HG03060 (cell line): Measurements from ENCODE around the gene SMPD1.

Experiments
- ATAC-seq: cut with Tn5 transposase; IDR thresholded peaks from one replicate; pipeline ENCODE4 v1.9.1; 2021; ENCODE audit warnings: low read depth, moderate number of reproducible peaks; ENCODE audit not compliant: unreplicated experiment

SMPD1 gene

GRCh38 chr11:6389905-6390717 lies at the start of gene SMPD1:
Gene SMPD1 (plus strand): TSS chr11:6390474. CDS start chr11:6390599, 125 bp downstream.
- ATAC-seq: peak; percentile 85

DNA sequence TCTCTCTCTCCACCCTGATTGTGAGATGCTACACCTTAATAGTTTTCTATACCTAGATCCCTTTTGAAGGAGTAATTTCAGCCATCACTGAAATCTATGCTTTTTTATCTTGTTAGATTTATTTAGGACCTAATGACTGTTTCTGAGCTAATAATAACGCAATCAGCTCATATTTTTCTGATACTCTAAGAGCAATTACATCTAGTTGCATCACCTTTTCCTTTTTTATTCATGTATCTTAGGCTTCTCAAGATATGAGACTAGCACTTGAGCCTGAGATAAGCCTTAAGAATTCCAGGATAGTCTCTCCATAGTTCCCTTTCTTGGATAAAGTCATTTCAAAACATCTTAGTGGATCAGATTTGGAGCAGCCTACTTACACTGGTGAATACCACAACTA lies 44.9 kb upstream of the SMPD1 start:
- ATAC-seq: no peak

GRCh38 chr11:6350043-6350442 lies 40.2 kb upstream of the SMPD1 start:
- no peak for ATAC-seq

GRCh38 chr11:6350486-6350885 lies 39.8 kb upstream of the SMPD1 start:
- ATAC-seq: no peak

DNA sequence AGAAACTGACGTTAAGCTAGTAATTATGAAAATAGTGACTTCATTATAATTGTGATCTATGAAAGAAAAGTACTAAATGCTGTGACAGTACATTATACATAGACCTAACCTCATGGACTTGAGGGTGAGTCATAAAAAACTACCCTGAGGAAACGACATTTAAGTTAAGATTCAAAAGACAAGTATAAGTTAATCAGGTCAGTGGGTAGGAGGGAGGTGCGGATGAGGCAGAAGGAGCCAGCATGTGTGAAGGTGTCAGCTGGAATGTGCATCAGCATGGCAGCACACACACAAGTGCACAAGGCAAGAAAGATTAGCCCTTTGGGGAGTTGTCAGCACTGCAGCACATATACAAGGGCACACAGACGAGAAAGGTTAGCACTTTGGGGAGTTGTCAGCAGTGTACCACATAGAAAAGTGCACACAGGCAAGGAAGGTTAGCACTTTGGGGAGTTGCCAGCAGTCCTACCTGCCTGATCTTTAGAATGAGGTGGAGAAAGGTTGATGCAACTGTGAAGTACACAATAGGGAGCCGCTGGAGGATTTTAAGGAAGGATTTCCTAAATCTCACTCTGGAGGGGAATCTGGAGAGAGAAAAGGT lies 38.4 kb upstream of the SMPD1 start:
- no peak for ATAC-seq

- peak; percentile 58 for ATAC-seq
Observed at GRCh38 chr11:6353367-6353987, 36.8 kb upstream of the SMPD1 start.

DNA sequence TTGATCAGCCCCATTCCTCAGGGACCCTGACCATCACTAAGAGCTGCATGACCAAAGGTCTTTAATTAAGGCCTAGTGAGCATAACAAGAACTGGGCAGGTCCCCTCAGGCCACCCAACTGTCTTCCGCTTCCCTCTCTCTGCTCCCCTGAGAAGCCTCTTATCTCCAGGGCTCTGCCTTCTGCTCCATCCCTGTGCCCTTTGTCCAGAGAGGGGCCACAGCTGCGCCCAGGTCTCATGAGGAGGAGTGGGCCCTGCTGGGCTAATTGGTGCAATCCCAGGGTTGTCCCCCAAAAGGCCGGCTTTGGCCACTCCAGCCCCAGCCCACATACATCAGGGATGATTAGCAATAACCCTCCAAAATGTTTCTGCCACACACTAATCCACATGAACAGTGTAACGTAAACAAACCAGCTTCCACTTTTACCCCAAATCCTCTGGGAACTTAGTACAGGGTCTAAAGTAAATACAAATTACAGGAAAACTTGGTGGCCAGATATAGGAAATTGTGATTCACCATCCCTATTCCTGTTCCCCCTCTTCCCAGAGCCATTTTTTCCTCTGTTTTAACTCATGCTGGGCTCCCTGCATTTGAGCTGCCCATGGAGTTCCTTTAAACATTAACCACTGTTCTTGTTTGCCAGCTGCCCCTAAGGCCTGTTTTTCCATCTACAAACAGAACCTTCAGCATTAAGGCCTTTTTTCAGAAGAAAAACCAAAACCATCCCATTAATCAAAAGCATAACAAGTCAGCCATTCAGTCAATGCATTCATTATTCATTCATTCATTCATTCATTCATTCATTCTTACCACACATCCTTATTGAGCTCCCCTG lies 35.4 kb upstream of the SMPD1 start:
- no peak for ATAC-seq

GRCh38 chr11:6356503-6357055 lies 33.7 kb upstream of the SMPD1 start:
- no peak for ATAC-seq

DNA sequence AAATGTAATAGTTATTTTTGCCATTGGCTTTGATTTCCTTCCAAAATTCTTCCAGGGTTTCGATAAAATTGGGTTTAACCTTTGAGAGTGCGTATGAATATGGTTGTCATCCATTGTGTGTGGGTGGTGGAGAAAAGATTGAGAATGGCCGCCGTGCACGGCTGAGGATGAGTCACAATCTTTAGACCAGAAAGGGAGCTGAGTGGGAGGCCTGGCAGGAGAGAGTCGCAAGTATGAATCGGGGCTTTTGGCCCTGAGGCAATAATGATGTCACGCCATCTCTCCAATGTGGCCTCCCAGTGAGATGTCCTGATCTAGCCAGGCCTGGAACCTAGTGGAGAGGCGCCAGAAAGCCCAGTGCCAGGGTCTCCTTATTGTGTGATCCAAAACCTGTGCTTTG lies 33.1 kb upstream of the SMPD1 start:
- ATAC-seq: no peak

DNA sequence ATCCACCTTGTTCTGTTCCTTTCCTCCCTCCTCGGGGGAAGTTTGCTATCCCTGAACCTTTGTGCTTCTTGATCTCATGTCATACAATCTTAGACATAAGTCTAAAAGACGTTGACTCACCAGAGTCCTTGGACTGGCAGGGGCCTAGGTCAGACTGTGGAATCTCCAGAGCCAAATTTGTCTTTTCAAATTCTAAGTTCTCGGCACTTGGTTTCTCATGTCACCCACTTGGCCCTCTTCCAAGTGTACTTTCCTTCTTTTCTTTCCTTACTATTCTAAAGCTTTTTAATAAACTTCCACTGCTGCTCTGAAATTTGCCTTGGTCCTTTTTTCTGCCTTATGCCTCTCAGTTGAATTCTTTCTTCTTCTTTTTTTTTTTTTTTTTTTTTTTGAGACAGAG lies 30.1 kb upstream of the SMPD1 start:
- ATAC-seq: no peak

- ATAC-seq: no peak
Observed at GRCh38 chr11:6362185-6362872, 27.9 kb upstream of the SMPD1 start.

DNA sequence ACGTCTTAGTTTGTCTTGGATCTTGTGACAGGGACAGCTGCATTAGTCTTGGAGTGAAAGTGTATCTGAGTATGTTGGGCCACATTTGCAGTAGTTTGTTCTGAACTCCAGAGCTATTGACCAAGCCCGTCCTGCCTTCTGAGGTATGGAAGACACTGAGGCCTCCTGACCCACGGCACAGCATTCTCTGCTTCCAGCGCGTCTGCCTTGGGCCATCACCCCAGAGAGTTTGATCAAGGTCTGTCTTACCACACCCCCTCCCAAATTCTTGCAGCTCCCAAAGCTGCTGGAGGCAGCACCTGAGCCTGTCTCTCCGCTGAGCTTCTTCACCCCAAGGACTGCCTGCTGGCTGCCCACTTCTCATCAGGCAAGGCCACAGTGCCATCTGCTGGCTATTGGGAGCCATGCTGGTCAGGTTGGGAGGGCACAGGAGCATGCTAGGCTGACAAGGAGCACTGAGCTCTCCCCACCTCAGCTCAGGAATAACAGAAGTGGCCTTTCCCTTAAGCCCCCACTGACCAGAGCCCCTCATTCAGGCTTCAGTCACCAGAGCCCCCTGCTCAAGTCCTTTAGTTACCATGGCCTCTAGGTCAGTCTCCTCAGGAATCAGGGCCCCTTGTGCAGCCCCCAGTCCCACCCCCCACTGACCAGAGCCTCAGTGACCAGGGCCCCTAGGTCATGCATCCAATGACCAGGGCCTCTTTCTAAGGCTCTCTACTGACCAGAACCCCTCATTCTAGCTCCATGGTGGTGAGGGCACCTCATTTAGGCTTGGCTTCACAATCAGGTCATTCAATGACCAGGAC lies 27.2 kb upstream of the SMPD1 start:
- ATAC-seq: no peak

- ATAC-seq: no peak
Observed at GRCh38 chr11:6365659-6366058, 24.6 kb upstream of the SMPD1 start.

DNA sequence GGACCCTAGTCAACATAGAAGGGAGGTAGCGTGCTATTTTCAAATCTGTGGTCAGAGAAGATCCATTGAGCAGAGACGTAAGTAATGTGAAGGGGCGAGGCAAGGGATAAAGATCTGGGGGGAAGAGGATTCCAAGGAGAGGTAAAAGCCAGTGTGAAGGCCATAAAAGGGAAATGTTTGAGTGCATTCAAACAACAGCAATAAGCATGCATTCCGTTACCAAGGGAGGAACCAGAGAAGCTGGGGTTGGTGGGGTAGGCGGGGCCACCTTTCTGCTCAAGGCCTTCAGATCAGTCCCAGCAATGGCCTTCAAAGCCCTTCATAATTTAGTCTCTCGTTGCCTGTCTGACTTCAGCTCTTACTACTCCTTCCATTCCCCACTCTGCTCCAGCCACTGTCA lies 18.4 kb upstream of the SMPD1 start:
- no peak for ATAC-seq

- ATAC-seq: no peak
Observed at GRCh38 chr11:6377902-6378639, 12.2 kb upstream of the SMPD1 start.

- ATAC-seq: no peak
Observed at GRCh38 chr11:6378640-6378989, 11.7 kb upstream of the SMPD1 start.

DNA sequence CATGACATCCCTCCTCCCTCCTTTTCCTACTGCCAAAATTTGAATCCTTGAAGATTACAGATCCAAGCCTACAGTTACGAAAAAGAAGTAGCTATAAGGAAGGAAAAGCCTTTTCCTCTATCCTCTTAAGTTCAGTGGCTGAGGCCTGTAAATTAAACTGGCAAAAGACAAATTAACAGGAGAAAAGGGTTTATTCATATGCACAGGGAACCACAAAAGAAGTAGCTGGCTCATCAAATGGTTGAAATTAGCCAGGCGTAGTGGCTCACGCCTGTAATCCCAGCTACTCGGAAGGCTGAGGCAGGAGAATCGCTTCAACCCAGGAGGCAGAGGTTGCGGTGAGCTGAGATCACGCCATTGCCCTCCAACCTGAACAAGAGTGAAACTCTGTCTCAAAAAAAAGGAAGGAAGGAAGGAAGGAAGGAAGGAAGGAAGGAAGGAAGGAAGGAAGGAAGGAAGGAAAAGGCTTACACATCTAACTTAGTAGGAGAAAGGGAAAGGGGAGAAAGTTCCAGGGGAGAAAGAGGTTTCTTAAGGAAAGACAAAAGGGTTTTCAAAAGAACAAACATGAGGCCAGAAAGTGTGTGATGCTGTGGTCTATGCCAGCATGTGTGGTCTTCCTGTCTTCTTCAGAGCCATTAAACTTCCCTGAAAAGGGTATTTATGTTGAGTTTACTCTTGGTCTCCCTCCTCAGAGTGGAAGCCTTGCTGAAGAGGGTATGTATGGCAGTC lies 5.1 kb upstream of the SMPD1 start:
- ATAC-seq: no peak
